Astrocyte (in vitro differentiated cells and primary cell): ENCODE results near the gene MOV10L1. TPM values are rescaled to one million over a fixed set of nuclear protein-coding genes. Genes with fewer than 3 reads are reported as not detected.

Source experiments
- DNase-seq: peaks from one replicate; pipeline ENCODE4 v3.0.0-alpha.2; 2010; ENCODE audit warnings: low read depth
- FAIRE-seq: peaks from 2 replicates; lab custom pipeline; 2011; peaks lifted over from hg19 to GRCh38; lab: Jason Lieb, UNC
- H2AFZ ChIP-seq: 2 replicates; pipeline ENCODE4 v1.6.0; 2012; ENCODE audit warnings: low read depth, low read length, inconsistent platforms
- H3K27ac ChIP-seq: 2 replicates; pipeline ENCODE4 v1.5.1; 2011; ENCODE audit warnings: low read depth, low read length, inconsistent platforms
- H3K27me3 ChIP-seq: 2 replicates; pipeline ENCODE4 v1.6.0; 2011; ENCODE audit warnings: low read length, inconsistent platforms; ENCODE audit not compliant: insufficient read depth
- H3K36me3 ChIP-seq: 2 replicates; pipeline ENCODE4 v1.5.1; 2011; ENCODE audit warnings: low read length, inconsistent platforms; ENCODE audit not compliant: insufficient read depth
- H3K4me1 ChIP-seq: 2 replicates; pipeline ENCODE4 v1.5.1; 2011; ENCODE audit warnings: low read length, inconsistent platforms; ENCODE audit not compliant: insufficient read depth
- H3K4me2 ChIP-seq: 2 replicates; pipeline ENCODE4 v1.6.0; 2012; ENCODE audit warnings: low read length, inconsistent platforms
- H3K4me3 ChIP-seq: 2 replicates; pipeline ENCODE4 v1.5.1; 2011; ENCODE audit warnings: low read depth, mild to moderate bottlenecking, low read length, inconsistent platforms; ENCODE audit not compliant: insufficient read depth
- H3K79me2 ChIP-seq: 2 replicates; pipeline ENCODE4 v1.6.0; 2012; ENCODE audit warnings: mild to moderate bottlenecking, low read length, inconsistent platforms; ENCODE audit not compliant: insufficient read depth
- H3K9ac ChIP-seq: 2 replicates; pipeline ENCODE4 v1.6.0; 2012; ENCODE audit warnings: mild to moderate bottlenecking, low read length, inconsistent platforms
- H3K9me3 ChIP-seq: 2 replicates; pipeline ENCODE4 v1.5.1; 2012; ENCODE audit warnings: low read depth, mild to moderate bottlenecking, low read length, inconsistent platforms; ENCODE audit not compliant: insufficient read depth
- H4K20me1 ChIP-seq: 2 replicates; pipeline ENCODE4 v1.6.0; 2012; ENCODE audit warnings: low read length, inconsistent platforms; ENCODE audit not compliant: insufficient read depth
- H3K27ac Mint-ChIP-seq: one replicate; pipeline ENCODE4 v1.8.0; 2021; ENCODE audit warnings: mild to moderate bottlenecking, mixed read lengths; ENCODE audit not compliant: unreplicated experiment
- H3K27me3 Mint-ChIP-seq: one replicate; pipeline ENCODE4 v1.8.0; 2021; ENCODE audit warnings: low read depth, mixed read lengths; ENCODE audit not compliant: unreplicated experiment
- H3K36me3 Mint-ChIP-seq: one replicate; pipeline ENCODE4 v1.8.0; 2021; ENCODE audit warnings: low read depth, mixed read lengths; ENCODE audit not compliant: unreplicated experiment
- H3K4me1 Mint-ChIP-seq: one replicate; pipeline ENCODE4 v1.8.0; 2021; ENCODE audit warnings: low read depth, mixed read lengths; ENCODE audit not compliant: unreplicated experiment
- H3K4me3 Mint-ChIP-seq: one replicate; pipeline ENCODE4 v1.8.0; 2021; ENCODE audit warnings: mild to moderate bottlenecking, moderate library complexity, mixed read lengths; ENCODE audit not compliant: unreplicated experiment
- H3K9me3 Mint-ChIP-seq: one replicate; pipeline ENCODE4 v1.8.0; 2021; ENCODE audit warnings: mild to moderate bottlenecking, mixed read lengths; ENCODE audit not compliant: unreplicated experiment
- EZH2 ChIP-seq: IDR thresholded peaks from 2 replicates; pipeline ENCODE4 v1.6.1; 2012; ENCODE audit warnings: mild to moderate bottlenecking, low read length, inconsistent platforms; ENCODE audit not compliant: insufficient read depth
- total RNA-seq: library from RNA; stranded (reverse); gene quantifications from 2 replicates; pipeline ENCODE4 v1.2.1, GENCODE V29; 2021
- TF ChIP-seq, protein P1 (sequence below): IDR thresholded peaks from 2 replicates; pipeline ENCODE4 v1.5.1; 2011; ENCODE audit warnings: low read depth, mild to moderate bottlenecking, inconsistent platforms, low read length, moderate library complexity; ENCODE audit not compliant: insufficient read depth

The MOV10L1 gene
- total RNA-seq, 1 donor from 2014 or later = 0.61 TPM

DNA sequence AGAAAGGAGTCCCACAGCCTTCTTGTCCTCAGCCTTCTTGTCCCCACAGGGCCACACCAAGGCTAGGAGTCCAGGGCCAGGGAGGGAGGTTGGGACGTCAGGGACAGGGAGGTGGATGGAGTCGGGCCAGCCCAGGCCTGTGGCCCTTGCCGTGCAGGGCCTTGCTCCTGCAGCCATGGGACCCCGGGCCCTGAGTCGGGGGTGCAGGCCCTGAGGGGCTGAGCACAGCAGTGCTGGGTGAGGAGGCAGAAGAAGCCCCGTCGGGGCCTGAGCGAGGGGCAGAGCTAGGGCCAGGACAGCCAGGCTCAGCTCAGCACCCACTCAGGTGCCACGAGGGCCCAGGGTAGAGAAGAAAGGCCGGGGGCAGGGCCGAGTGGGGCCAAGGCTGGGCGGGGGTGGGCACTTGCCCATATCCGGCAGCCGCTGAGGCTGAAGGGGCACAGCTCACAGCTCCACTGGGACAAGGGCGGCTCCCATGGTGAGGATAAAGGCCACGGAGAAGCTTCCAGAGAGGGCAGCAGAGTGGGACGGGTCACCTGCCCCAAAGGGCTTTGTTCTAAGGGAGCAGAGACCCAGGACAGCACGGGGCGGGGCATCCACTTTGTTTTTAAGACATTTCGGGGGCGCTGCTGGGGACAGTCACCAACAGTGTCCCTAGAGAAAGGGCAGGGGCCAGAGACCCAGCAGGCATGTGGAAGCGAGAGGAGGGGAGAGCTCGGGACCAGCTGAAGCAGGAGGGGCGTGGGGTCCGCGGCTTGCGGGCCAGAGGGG lies 8.2 kb upstream of the MOV10L1 start:
- H3K27me3 Mint-ChIP-seq = peaks cover 19% of the 10 kb centered on the region
- H3K4me3 Mint-ChIP-seq = no peak overlapping the region
- FAIRE-seq (no peak), DNase-seq (no peak)
- no peaks in the 10 kb centered on the region for H3K36me3 Mint-ChIP-seq
- no peak overlapping the region for H3K27ac Mint-ChIP-seq
- H3K36me3 ChIP-seq = no peaks in the 10 kb centered on the region
- no peak overlapping the region for H3K27ac ChIP-seq
- H3K9me3 ChIP-seq = no peaks in the 10 kb centered on the region
- no peaks in the 10 kb centered on the region for H3K79me2 ChIP-seq
- H3K27me3 ChIP-seq = peaks cover 2% of the 10 kb centered on the region
- H3K4me3 ChIP-seq = no peak overlapping the region
- peaks cover 1% of the 10 kb centered on the region for H3K9me3 Mint-ChIP-seq
- no peak overlapping the region for H3K4me2 ChIP-seq
- H3K9ac ChIP-seq = no peak overlapping the region
- H3K4me1 ChIP-seq = peaks cover 1% of the 10 kb centered on the region
- no peak for TF ChIP-seq EZH2
- TF ChIP-seq, protein P1, sequence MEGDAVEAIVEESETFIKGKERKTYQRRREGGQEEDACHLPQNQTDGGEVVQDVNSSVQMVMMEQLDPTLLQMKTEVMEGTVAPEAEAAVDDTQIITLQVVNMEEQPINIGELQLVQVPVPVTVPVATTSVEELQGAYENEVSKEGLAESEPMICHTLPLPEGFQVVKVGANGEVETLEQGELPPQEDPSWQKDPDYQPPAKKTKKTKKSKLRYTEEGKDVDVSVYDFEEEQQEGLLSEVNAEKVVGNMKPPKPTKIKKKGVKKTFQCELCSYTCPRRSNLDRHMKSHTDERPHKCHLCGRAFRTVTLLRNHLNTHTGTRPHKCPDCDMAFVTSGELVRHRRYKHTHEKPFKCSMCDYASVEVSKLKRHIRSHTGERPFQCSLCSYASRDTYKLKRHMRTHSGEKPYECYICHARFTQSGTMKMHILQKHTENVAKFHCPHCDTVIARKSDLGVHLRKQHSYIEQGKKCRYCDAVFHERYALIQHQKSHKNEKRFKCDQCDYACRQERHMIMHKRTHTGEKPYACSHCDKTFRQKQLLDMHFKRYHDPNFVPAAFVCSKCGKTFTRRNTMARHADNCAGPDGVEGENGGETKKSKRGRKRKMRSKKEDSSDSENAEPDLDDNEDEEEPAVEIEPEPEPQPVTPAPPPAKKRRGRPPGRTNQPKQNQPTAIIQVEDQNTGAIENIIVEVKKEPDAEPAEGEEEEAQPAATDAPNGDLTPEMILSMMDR = no peak
- H4K20me1 ChIP-seq = no peaks in the 10 kb centered on the region
- H2AFZ ChIP-seq = no peak overlapping the region
- H3K4me1 Mint-ChIP-seq = peaks cover 7% of the 10 kb centered on the region

DNA sequence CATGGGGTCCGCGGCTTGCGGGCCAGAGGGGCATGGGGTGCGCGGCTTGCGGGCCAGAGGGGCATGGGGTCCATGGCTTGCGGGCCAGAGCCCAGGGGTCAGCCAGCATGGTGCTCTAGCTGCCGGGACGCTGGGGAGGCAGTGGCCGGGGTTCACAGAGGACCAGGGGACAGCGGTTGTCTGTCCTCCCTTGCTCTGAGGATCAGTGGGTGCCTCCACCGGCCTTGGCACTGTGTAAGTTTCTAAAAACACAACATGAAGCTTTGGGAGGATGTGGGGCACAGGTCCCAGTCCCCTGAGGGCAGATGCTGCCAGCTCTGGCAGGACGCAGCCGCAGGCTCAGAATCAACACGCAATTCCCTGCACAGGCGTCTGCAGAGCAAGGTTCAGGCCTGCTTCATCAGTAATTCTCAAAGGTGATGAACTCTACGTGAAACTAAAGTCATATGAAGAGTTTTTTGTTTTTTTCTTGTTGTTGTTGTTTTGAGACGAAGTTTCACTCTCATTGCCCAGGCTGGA lies 7.5 kb upstream of the MOV10L1 start:
- peaks cover 4% of the 10 kb centered on the region for H3K4me1 ChIP-seq
- H3K27me3 ChIP-seq = peaks cover 2% of the 10 kb centered on the region
- Mint-ChIP-seq H3K4me3 (no peak overlapping the region), H3K4me1 (peaks cover 7% of the 10 kb centered on the region), H3K27me3 (peaks cover 15% of the 10 kb centered on the region), H3K9me3 (peaks cover 7% of the 10 kb centered on the region), H3K36me3 (no peaks in the 10 kb centered on the region), H3K27ac (no peak overlapping the region)
- no peak overlapping the region for H3K4me2 ChIP-seq
- H3K36me3 ChIP-seq = no peaks in the 10 kb centered on the region
- no peaks in the 10 kb centered on the region for H3K79me2 ChIP-seq
- no peak overlapping the region for H2AFZ ChIP-seq
- H4K20me1 ChIP-seq = no peaks in the 10 kb centered on the region
- no peak overlapping the region for H3K9ac ChIP-seq
- TF ChIP-seq, protein P1 = no peak
- no peak for TF ChIP-seq EZH2
- no peak for DNase-seq
- H3K9me3 ChIP-seq = no peaks in the 10 kb centered on the region
- no peak overlapping the region for H3K4me3 ChIP-seq
- H3K27ac ChIP-seq = no peak overlapping the region
- FAIRE-seq = no peak

DNA sequence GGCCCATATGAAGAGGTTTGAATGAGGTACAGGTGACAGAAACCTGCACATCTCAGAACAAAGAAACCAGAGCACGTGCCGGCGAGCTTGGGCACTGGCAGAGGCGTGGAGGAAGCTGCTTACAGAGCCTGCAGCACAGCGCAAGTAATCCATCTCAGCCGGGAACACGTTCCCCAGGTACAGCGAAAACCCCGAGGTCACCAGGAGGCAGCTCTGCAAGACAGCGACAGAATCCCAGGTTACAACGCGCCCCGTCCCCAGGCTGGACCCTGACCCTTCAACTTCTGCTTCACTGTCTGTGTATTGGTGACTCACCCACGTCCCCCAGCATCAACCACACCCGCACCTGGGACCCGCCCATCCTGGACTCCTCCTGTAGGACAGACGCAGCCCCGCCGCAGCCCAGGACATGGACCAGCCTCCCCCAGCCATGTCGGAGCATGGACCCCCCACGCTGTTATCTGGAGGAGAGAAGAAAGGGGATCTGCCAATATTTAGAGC lies 6.8 kb upstream of the MOV10L1 start:
- Histone ChIP-seq H3K27ac (no peak overlapping the region), H3K27me3 (peaks cover 2% of the 10 kb centered on the region), H3K9me3 (no peaks in the 10 kb centered on the region), H3K9ac (no peak overlapping the region), H4K20me1 (no peaks in the 10 kb centered on the region), H3K79me2 (no peaks in the 10 kb centered on the region), H3K4me2 (no peak overlapping the region), H3K4me3 (no peak overlapping the region), H3K36me3 (no peaks in the 10 kb centered on the region), H2AFZ (no peak overlapping the region), H3K4me1 (peaks cover 4% of the 10 kb centered on the region)
- Mint-ChIP-seq H3K4me1 (peaks cover 7% of the 10 kb centered on the region), H3K4me3 (no peak overlapping the region), H3K27me3 (peaks cover 15% of the 10 kb centered on the region), H3K9me3 (peaks cover 10% of the 10 kb centered on the region), H3K27ac (no peak overlapping the region), H3K36me3 (no peaks in the 10 kb centered on the region)
- DNase-seq = no peak
- no peak for FAIRE-seq
- TF ChIP-seq, protein P1 = no peak
- no peak for TF ChIP-seq EZH2
